VCaP (cell line): Measurements from ENCODE around the gene ITGA11.

ENCODE experiments used
- H3K27ac ChIP-seq: fragments of 450-650 bp; 2 replicates; pipeline ENCODE4 v1.5.1; 2017
- TF ChIP-seq, protein P1 (sequence below): fragments of 450-650 bp; conservative IDR thresholded peaks from 2 replicates; pipeline ENCODE4 v1.5.1; 2017; ENCODE audit warnings: mild to moderate bottlenecking, moderate library complexity

ITGA11 gene

DNA sequence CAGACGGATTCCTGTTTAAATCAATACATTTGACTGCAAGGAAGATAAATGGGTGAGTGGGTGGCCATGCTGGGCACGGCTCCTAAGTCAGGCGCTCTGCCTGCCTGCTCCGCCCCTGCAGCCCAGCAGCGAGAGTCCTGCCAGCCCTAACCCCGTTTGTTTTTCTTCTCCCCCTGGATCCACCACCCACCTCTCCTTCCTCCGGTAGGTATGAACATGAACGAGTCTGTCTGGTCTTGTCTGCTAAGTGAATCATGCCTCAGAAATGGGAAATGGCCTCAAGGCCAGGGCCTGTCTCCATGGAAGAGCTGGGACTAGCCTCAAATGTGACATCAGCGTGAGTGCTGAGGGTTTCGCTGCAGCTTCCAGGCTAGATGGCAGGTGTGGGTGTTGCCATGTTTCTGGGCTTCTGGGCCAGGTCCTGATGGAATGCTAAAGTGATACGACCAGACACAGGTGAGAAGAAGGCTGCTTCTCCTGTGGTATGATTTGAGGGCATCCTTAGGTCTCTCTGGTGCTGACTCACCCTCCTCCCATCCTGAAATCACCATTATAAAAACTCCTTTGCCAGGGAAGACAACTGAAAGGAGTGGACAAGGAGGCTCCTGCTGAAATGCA, 160.0 kb downstream of the ITGA11 start:
- H3K27ac ChIP-seq, result no peak overlapping the region
- TF ChIP-seq, protein P1, sequence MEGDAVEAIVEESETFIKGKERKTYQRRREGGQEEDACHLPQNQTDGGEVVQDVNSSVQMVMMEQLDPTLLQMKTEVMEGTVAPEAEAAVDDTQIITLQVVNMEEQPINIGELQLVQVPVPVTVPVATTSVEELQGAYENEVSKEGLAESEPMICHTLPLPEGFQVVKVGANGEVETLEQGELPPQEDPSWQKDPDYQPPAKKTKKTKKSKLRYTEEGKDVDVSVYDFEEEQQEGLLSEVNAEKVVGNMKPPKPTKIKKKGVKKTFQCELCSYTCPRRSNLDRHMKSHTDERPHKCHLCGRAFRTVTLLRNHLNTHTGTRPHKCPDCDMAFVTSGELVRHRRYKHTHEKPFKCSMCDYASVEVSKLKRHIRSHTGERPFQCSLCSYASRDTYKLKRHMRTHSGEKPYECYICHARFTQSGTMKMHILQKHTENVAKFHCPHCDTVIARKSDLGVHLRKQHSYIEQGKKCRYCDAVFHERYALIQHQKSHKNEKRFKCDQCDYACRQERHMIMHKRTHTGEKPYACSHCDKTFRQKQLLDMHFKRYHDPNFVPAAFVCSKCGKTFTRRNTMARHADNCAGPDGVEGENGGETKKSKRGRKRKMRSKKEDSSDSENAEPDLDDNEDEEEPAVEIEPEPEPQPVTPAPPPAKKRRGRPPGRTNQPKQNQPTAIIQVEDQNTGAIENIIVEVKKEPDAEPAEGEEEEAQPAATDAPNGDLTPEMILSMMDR, result no peak

DNA sequence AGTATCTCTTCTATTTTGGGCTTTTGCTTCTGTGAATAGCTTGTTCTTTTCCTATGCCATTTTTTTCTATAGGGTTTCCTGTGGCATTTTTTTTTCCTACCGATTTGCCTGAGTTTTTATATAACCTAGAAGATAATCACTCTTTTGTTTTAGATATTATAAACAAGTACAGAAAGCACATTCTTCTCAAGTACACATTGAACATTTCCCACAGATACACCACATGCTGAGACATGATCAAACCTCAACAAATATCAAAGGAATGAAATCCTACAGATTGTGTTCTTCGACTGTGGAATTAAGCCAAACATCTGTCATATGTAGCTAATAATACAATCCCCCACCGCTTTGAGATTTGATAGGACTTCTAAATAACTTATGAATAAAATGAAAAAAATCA, 163.6 kb downstream of the ITGA11 start:
- no peak overlapping the region for H3K27ac ChIP-seq
- TF ChIP-seq, protein P1, result no peak

DNA sequence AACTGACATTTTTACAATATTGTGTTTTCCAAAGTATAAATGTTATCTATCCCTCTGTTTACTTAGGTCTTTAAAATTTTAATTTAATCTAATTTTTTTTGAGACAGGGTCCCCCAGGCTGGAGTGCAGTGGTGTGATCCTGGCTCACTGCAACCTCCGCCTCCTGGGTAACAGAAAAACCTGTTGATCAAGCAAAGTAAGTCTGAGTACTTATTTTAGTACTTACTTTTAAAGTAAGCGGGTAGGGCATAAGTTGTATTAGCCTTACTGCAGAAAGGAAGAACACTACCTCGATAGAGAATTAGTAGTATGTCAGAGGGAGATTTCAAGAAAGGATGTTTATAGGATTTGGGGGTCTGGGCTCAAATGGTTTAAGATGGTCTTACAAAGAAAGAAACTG, 166.3 kb downstream of the ITGA11 start:
- TF ChIP-seq, protein P1, result no peak

DNA sequence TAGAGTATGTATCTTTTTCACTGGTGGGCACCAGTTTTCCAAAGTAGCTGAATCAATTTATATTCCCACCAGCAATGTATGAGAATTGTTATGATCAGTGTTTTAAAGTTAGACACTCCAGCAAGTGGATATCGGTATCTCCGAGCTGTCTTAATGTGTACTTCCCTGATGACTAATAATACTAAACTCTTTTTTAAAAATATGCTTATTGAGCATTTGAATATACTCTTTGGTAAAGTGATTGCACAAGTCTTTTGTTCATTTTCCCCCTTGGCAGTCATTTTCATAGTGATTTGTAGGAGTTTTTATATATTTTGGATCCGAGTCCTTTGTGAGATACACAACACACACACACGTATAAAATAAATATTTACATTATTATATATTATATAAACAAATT, 166.9 kb downstream of the ITGA11 start:
- TF ChIP-seq, protein P1, result no peak

More for the DNA sequence above, 166.3 kb downstream of the ITGA11 start:
- H3K27ac ChIP-seq, result no peak overlapping the region

DNA sequence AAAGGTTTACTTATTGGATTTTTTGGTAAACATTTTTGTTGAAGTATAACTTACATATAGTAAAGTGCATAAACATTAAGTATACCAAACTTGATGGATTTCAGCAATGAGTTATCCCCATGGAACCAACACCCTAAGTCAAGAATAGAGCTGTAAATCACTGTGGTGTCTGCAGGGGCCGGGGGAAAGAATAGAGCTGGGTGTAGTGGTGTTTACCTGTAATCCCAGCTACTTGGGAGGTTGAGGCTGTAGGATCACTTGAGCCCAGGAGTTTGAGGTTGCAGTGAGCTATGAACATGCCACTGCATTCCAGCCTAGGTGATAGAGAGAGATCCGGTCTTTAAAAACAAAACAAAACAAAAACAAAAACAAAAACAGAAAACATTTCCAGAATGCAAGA, 167.7 kb downstream of the ITGA11 start:
- no peak overlapping the region for H3K27ac ChIP-seq
- TF ChIP-seq, protein P1, result no peak

More for the DNA sequence above, 166.9 kb downstream of the ITGA11 start:
- H3K27ac ChIP-seq, result no peak overlapping the region

DNA sequence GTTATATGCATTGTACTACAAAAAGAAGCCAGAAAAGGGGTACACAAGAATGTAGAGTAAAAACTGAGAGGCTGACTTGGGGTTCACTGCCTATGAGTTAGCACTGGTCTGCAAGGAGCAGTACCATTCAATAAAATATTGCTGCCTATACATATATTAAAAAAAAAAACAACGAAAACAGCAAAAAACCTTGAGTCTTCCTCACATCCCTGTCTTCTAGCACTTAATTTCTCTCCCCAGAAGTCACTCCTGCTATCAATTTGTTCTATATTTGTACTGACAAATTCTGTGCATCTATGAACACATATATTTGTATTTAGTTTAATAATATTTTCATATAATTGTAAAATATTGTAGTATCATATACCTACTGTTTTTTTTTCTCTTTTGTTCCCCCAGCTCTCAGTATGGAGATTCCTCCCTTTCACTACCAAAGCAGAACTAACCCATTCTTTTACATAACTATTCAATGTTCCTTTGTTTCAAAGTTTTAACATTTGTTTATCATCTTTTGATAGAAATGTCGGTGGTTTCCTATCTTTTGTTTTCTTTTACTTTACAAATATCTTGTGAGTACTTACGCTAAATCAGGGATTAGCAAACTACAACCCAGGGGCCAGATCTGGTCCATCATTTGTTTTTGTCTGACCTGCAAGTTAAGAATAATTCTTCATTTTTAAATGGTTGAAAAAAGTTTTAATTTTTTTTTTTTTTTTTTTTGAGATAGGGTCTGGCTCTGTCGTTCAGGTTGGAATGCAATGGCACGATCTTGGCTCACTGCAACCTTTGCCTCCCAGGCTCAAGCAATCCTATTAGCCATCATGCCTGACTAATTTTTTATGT, 169.2 kb downstream of the ITGA11 start:
- TF ChIP-seq, protein P1, result no peak

DNA sequence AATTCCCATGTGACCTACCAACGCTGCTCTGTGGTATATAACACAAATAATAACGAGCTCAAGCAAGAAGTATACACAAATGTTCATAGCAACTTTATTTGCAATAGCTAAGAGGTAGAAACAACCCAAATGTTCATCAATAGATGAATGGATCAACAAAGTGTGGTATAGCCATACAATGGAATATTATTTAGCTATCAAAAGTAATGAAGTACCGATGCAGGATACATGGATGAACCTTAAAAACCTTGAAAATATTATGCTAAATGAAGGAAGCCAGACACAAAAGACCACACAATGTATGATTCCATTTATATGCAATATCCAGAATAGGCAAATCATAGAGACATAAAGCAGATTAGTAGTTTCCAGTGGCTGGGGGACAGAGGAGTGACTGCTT, 170.0 kb downstream of the ITGA11 start:
- TF ChIP-seq, protein P1, result no peak
- no peak overlapping the region for H3K27ac ChIP-seq

More for the DNA sequence above, 169.2 kb downstream of the ITGA11 start:
- no peak overlapping the region for H3K27ac ChIP-seq
